ENCODE data around the gene MYO5A.

- no peak for TF ChIP-seq POLR2A (IDR thresholded peaks at IDR 0.05)
- no peak for TF ChIP-seq CTCF (IDR thresholded peaks at IDR 0.05)
- TF ChIP-seq POLR2AphosphoS5 (IDR thresholded peaks at IDR 0.05), result no peak
Measured at GRCh38 chr15:52464478-52464877, 64.2 kb downstream of the MYO5A start.

Data from transverse colon (tissue), 4 donors.